H1 (cell line): ENCODE data around the gene PDE1A. TPM values are rescaled to one million over a fixed set of nuclear protein-coding genes. Genes with fewer than 3 reads are reported as not detected.

Source experiments
- CTCF ChIA-PET: fragments of 300-600 bp; sonication (Branson Sonifier 250); formaldehyde crosslinking; loops from one replicate; lab custom pipeline; 2021; ENCODE audit not compliant: partially characterized antibody; lab: Charles Lee
- POLR2A ChIA-PET: fragments of 300-600 bp; sonication (Branson Sonifier 250); formaldehyde crosslinking; loops from one replicate; lab custom pipeline; 2021; ENCODE audit warnings: inconsistent platforms; ENCODE audit not compliant: partially characterized antibody; lab: Charles Lee
- DNase-seq, 2 experiments: peaks; one replicate each; pipeline versions ENCODE4 v3.0.0 to v3.0.0-alpha.2; 2010 to 2022; ENCODE audit warnings: low spot score in 2 of 2, low read depth in 1 of 2, mixed read lengths in 1 of 2
- FAIRE-seq: peaks from 2 replicates; lab custom pipeline; 2011; peaks lifted over from hg19 to GRCh38; lab: Jason Lieb, UNC
- H2AFZ ChIP-seq: 2 replicates; pipeline ENCODE4 v1.8.1; 2012; ENCODE audit warnings: low read length, inconsistent platforms
- H2AK5ac ChIP-seq: 2 replicates; pipeline ENCODE4 v1.6.1; 2013; ENCODE audit warnings: low read depth, low read length
- H2BK120ac ChIP-seq: replicated peaks from 2 replicates; pipeline ENCODE3; 2013; ENCODE audit warnings: low read depth, low read length, inconsistent platforms
- H2BK12ac ChIP-seq: 2 replicates; pipeline ENCODE4 v1.6.1; 2013; ENCODE audit warnings: low read depth, low read length
- H2BK15ac ChIP-seq: 2 replicates; pipeline ENCODE4 v1.6.1; 2013; ENCODE audit warnings: low read length
- H2BK20ac ChIP-seq: 2 replicates; pipeline ENCODE4 v1.6.1; 2013; ENCODE audit warnings: low read length
- H2BK5ac ChIP-seq: 2 replicates; pipeline ENCODE4 v1.6.1; 2013; ENCODE audit warnings: low read depth, low read length
- H3K14ac ChIP-seq: 2 replicates; pipeline ENCODE4 v1.6.1; 2013; ENCODE audit warnings: inconsistent platforms; ENCODE audit not compliant: insufficient read length
- H3K18ac ChIP-seq: 2 replicates; pipeline ENCODE4 v1.6.1; 2013; ENCODE audit warnings: low read length; ENCODE audit errors: extremely low read depth
- H3K23ac ChIP-seq: 2 replicates; pipeline ENCODE4 v1.6.1; 2013; ENCODE audit warnings: inconsistent platforms; ENCODE audit not compliant: insufficient read length
- H3K23me2 ChIP-seq: 2 replicates; pipeline ENCODE4 v1.6.1; 2013; ENCODE audit warnings: low read depth, low read length
- H3K27ac ChIP-seq: 2 replicates; pipeline ENCODE4 v1.6.1; 2011; ENCODE audit warnings: low read depth, low read length, inconsistent platforms
- H3K27me3 ChIP-seq, 4 experiments: replicated peaks in 1 of 4; 1 replicate in 1 of 4; 2 replicates in 3 of 4; pipeline versions ENCODE4 v1.6.1 to v1.8.1; 2011 to 2013; ENCODE audit warnings: low read length in 3 of 4, mild to moderate bottlenecking in 3 of 4, inconsistent platforms in 2 of 4, mixed read lengths in 2 of 4, moderate library complexity in 1 of 4; ENCODE audit not compliant: control insufficient read depth in 3 of 4, insufficient read depth in 3 of 4; ENCODE audit errors: extremely low read depth in 1 of 4
- H3K36me3 ChIP-seq, 4 experiments: 2 replicates each; pipeline versions ENCODE4 v1.6.1 to v1.8.1; 2011 to 2013; ENCODE audit warnings: mild to moderate bottlenecking in 4 of 4, low read length in 3 of 4, moderate library complexity in 2 of 4, control low read depth in 1 of 4, inconsistent platforms in 1 of 4; ENCODE audit not compliant: insufficient read depth in 4 of 4, control insufficient read depth in 2 of 4
- H3K4ac ChIP-seq: replicated peaks from 2 replicates; pipeline ENCODE3; 2013; ENCODE audit warnings: low read length, low read depth, mixed read lengths, inconsistent platforms; ENCODE audit not compliant: insufficient read length
- H3K4me1 ChIP-seq, 4 experiments: replicated peaks in 1 of 4; 1 replicate in 1 of 4; 2 replicates in 3 of 4; pipeline versions ENCODE4 v1.6.1 to v1.8.1; 2011 to 2013; ENCODE audit warnings: low read length in 3 of 4, inconsistent platforms in 2 of 4, mixed read lengths in 1 of 4; ENCODE audit not compliant: insufficient read depth in 4 of 4, control insufficient read depth in 3 of 4
- H3K4me2 ChIP-seq, 2 experiments: 2 replicates each; pipeline versions ENCODE4 v1.6.1 to v1.8.1; 2011 to 2013; ENCODE audit warnings: low read depth in 2 of 2, low read length in 2 of 2, control low read depth in 1 of 2, inconsistent platforms in 1 of 2, mild to moderate bottlenecking in 1 of 2; ENCODE audit not compliant: insufficient read depth in 1 of 2
- H3K4me3 ChIP-seq, 4 experiments: fragments of 200-600, 300-600 bp in 1 of 4; sonication (generic), shearing (Covaris generic), sonication (Bioruptor Twin) in 1 of 4; 2 replicates each; pipeline versions ENCODE4 v1.5.1 to v1.8.1; 2011 to 2016; ENCODE audit warnings: low read length in 4 of 4, low read depth in 3 of 4, control low read depth in 2 of 4, inconsistent platforms in 2 of 4, mild to moderate bottlenecking in 2 of 4, mixed read lengths in 1 of 4, moderate library complexity in 1 of 4; ENCODE audit not compliant: insufficient read depth in 2 of 4; ENCODE audit errors: extremely low read depth in 1 of 4
- H3K56ac ChIP-seq: replicated peaks from 2 replicates; pipeline ENCODE3; 2013; ENCODE audit warnings: low read depth, mild to moderate bottlenecking, mixed read lengths, low read length, inconsistent platforms; ENCODE audit not compliant: insufficient read length
- H3K79me1 ChIP-seq: 2 replicates; pipeline ENCODE4 v1.6.1; 2013; ENCODE audit warnings: low read depth, low read length, control low read depth
- H3K79me2 ChIP-seq, 2 experiments: 2 replicates each; pipeline versions ENCODE4 v1.6.1 to v1.8.1; 2012 to 2013; ENCODE audit warnings: low read length in 2 of 2, mild to moderate bottlenecking in 2 of 2, inconsistent platforms in 1 of 2; ENCODE audit not compliant: insufficient read depth in 2 of 2, control insufficient read depth in 1 of 2
- H3K9ac ChIP-seq, 4 experiments: replicated peaks in 1 of 4; 1 replicate in 1 of 4; 2 replicates in 3 of 4; pipeline versions ENCODE4 v1.6.1 to v1.8.1; 2011 to 2013; ENCODE audit warnings: low read depth in 3 of 4, low read length in 3 of 4, control low read depth in 2 of 4, mild to moderate bottlenecking in 2 of 4, moderate library complexity in 2 of 4, inconsistent platforms in 1 of 4; ENCODE audit errors: extremely low read depth in 1 of 4
- H3K9me3 ChIP-seq, 2 experiments: 2 replicates each; pipeline versions ENCODE4 v1.6.1 to v1.8.1; 2012 to 2013; ENCODE audit warnings: mild to moderate bottlenecking in 2 of 2, moderate library complexity in 2 of 2, control low read depth in 1 of 2, inconsistent platforms in 1 of 2, low read depth in 1 of 2, low read length in 1 of 2, mixed read lengths in 1 of 2; ENCODE audit not compliant: insufficient read depth in 2 of 2
- H4K20me1 ChIP-seq, 2 experiments: replicated peaks in 1 of 2; 2 replicates each; pipeline versions ENCODE3 to v1.8.1; 2011 to 2013; ENCODE audit warnings: inconsistent platforms in 2 of 2, low read length in 2 of 2, mild to moderate bottlenecking in 1 of 2; ENCODE audit not compliant: insufficient read depth in 2 of 2, control insufficient read depth in 1 of 2
- H4K5ac ChIP-seq: 2 replicates; pipeline ENCODE4 v1.6.1; 2013; ENCODE audit warnings: low read length, low read depth, mixed read lengths, inconsistent platforms; ENCODE audit not compliant: insufficient read length
- H4K8ac ChIP-seq: 2 replicates; pipeline ENCODE4 v1.8.0; 2013; ENCODE audit warnings: mild to moderate bottlenecking, moderate library complexity, low read length, inconsistent platforms; ENCODE audit not compliant: insufficient read depth; ENCODE audit errors: extremely low read depth
- H4K91ac ChIP-seq: replicated peaks from 2 replicates; pipeline ENCODE3; 2013; ENCODE audit warnings: low read length, mixed read lengths, inconsistent platforms; ENCODE audit not compliant: insufficient read length
- HDAC2 ChIP-seq, 2 experiments: fragments of 300-600 bp in 1 of 2; sonication (generic) in 1 of 2; IDR thresholded peaks; 2 replicates each; pipeline ENCODE4 v1.6.1; 2011 to 2012; ENCODE audit warnings: low read depth in 2 of 2, low read length in 2 of 2, mild to moderate bottlenecking in 2 of 2, moderate library complexity in 2 of 2, borderline replicate concordance in 1 of 2, inconsistent platforms in 1 of 2
- KDM5A ChIP-seq: fragments of 200-600 bp; IDR thresholded peaks from 2 replicates; pipeline ENCODE4 v1.7.1; 2012; ENCODE audit warnings: mild to moderate bottlenecking, low read length, inconsistent platforms, mixed read lengths
- MAFK ChIP-seq: IDR thresholded peaks from 2 replicates; pipeline ENCODE4 v1.6.1; 2012; ENCODE audit warnings: low read depth, mild to moderate bottlenecking, improper control_type of control experiment, low read length
- WGBS, 2 experiments: shearing (Covaris generic) in 1 of 2; methylation state at CpG; one replicate each; pipeline versions ENCODE4 v1.1.6 to v1.1.7; 2013 to 2015; ENCODE audit warnings: low lambda C conversion rate in 2 of 2, mixed read lengths in 2 of 2, inconsistent platforms in 1 of 2, low coverage in 1 of 2, missing lambda C conversion rate in 1 of 2; ENCODE audit not compliant: insufficient replicate concordance in 2 of 2, insufficient coverage in 1 of 2, insufficient read length in 1 of 2; ENCODE audit errors: extremely low coverage in 1 of 2, missing lambda C conversion rate in 1 of 2; 5-methylcytosine and 5-hydroxymethylcytosine counted together
- polyA plus RNA-seq, 7 experiments: library from polyadenylated mRNA; depleted of rRNA in 3 of 7; stranded (reverse) in 5 of 7; unstranded in 2 of 7; fragments of >200 nt in 5 of 7; fragments of 200-250 nt in 2 of 7; gene quantifications; 1 replicate in 5 of 7; 2 replicates in 1 of 7; 4 replicates in 1 of 7; pipeline versions ENCODE4 v1.2.1 to v1.2.3, GENCODE V29; 2011 to 2013; ENCODE audit warnings: missing spikeins in 2 of 7, mixed read lengths in 2 of 7
- total RNA-seq: library from RNA; stranded (reverse); fragmentation: NEBNext Ultra II Directional; extraction: Animal tissue kit (Norgen Biotek cat#: 25700); gene quantifications from 2 replicates; pipeline ENCODE4 v1.2.1, GENCODE V29; 2021
- TF ChIP-seq, protein P1 (sequence below): IDR thresholded peaks from 2 replicates; pipeline ENCODE4 v1.6.1; 2012; ENCODE audit warnings: inconsistent platforms
- TF ChIP-seq, protein P2 (sequence below): IDR thresholded peaks from 2 replicates; pipeline ENCODE4 v1.6.1; 2012; ENCODE audit warnings: inconsistent platforms
- TF ChIP-seq, protein P3 (sequence below), 3 experiments: IDR thresholded peaks; 1 replicate in 2 of 3; 2 replicates in 1 of 3; pipeline versions ENCODE4 v1.5.1 to v1.6.1; 2011; ENCODE audit warnings: low read length in 3 of 3, mild to moderate bottlenecking in 3 of 3, inconsistent platforms in 2 of 3, low read depth in 1 of 3, moderate library complexity in 1 of 3; ENCODE audit not compliant: insufficient read depth in 1 of 3; ENCODE audit errors: control extremely low read depth in 1 of 3

The PDE1A gene
- total and polyA plus RNA-seq, 2 of the 8 experiments (the other 6 are each of a cell fraction or from before 2014, with no cell fraction given) = 0.34 TPM; not detected in 1

DNA sequence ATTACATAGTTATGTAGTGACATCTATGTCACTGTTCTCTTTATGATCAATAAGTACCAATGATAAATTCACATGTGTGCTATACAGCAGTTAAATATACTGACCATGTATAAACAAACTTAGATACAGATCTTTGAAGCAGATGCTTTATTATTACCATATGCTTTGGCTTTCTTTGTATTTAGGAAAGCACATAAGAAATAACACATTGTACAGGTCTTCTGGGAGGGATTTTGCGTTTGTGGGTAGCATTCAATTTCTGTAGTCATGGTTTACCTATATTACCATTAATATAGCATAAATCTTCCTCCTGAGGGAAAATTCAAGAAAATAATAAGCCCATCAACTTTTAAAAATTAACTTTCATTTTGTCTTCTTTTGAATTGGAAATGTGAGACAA is 1.6 kb upstream of the PDE1A start:
- WGBS, 2 experiments = 96% methylated on average over 1 of the region's 1 CpG; no CpG with 5 or more reads in 1 of the 2 experiments
- CTCF ChIA-PET = no interaction called here
- H3K9me3 ChIP-seq = no peaks in the 10 kb centered on the region
- TF ChIP-seq, protein P1, sequence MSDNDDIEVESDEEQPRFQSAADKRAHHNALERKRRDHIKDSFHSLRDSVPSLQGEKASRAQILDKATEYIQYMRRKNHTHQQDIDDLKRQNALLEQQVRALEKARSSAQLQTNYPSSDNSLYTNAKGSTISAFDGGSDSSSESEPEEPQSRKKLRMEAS = no peak
- TF ChIP-seq, protein P2, sequence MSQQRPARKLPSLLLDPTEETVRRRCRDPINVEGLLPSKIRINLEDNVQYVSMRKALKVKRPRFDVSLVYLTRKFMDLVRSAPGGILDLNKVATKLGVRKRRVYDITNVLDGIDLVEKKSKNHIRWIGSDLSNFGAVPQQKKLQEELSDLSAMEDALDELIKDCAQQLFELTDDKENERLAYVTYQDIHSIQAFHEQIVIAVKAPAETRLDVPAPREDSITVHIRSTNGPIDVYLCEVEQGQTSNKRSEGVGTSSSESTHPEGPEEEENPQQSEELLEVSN = no peak
- TF ChIP-seq MAFK (no peak), HDAC2 (IDR thresholded peaks at IDR 0.05; ENCODE audit: borderline replicate concordance in 1 of 2, low read depth in 2 of 2, low read length in 2 of 2) (no peak), KDM5A (no peak)
- TF ChIP-seq, protein P3, sequence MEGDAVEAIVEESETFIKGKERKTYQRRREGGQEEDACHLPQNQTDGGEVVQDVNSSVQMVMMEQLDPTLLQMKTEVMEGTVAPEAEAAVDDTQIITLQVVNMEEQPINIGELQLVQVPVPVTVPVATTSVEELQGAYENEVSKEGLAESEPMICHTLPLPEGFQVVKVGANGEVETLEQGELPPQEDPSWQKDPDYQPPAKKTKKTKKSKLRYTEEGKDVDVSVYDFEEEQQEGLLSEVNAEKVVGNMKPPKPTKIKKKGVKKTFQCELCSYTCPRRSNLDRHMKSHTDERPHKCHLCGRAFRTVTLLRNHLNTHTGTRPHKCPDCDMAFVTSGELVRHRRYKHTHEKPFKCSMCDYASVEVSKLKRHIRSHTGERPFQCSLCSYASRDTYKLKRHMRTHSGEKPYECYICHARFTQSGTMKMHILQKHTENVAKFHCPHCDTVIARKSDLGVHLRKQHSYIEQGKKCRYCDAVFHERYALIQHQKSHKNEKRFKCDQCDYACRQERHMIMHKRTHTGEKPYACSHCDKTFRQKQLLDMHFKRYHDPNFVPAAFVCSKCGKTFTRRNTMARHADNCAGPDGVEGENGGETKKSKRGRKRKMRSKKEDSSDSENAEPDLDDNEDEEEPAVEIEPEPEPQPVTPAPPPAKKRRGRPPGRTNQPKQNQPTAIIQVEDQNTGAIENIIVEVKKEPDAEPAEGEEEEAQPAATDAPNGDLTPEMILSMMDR (IDR thresholded peaks at IDR 0.05; ENCODE audit: control extremely low read depth in 1 of 3, insufficient read depth in 1 of 3, low read depth in 1 of 3, low read length in 3 of 3) = no peak

More for the DNA sequence above, 1.6 kb upstream of the PDE1A start:
- Histone ChIP-seq H3K23ac (no peak overlapping the region), H3K4me1 (no peaks in the 10 kb centered on the region), H2AFZ (no peak overlapping the region), H4K5ac (no peak overlapping the region), H3K36me3 (no peaks in the 10 kb centered on the region), H2BK15ac (no peak overlapping the region), H2BK12ac (no peak overlapping the region), H2BK120ac (no peak overlapping the region), H3K18ac (no peak overlapping the region), H3K14ac (no peak overlapping the region), H2BK20ac (no peak overlapping the region), H3K79me2 (no peaks in the 10 kb centered on the region), H4K91ac (no peak overlapping the region), H2BK5ac (no peak overlapping the region), H3K4ac (no peak overlapping the region), H3K79me1 (no peaks in the 10 kb centered on the region), H4K8ac (no peak overlapping the region), H3K4me3 (no peak overlapping the region), H4K20me1 (no peaks in the 10 kb centered on the region), H3K23me2 (no peaks in the 10 kb centered on the region), H3K4me2 (no peak overlapping the region), H2AK5ac (no peak overlapping the region), H3K27me3 (no peaks in the 10 kb centered on the region), H3K56ac (no peak overlapping the region), H3K27ac (no peak overlapping the region), H3K9ac (no peak overlapping the region)
- DNase-seq (no peak), FAIRE-seq (no peak)
- POLR2A ChIA-PET = no interaction called here
